ENCODE data around the gene MSH3. TPM values are rescaled to one million over a fixed set of nuclear protein-coding genes. Genes with fewer than 3 reads are reported as not detected.

MSH3 gene
- total and polyA plus RNA-seq, 8 donors, result 2.1 to 11.5 (median 8.8) TPM

DNA sequence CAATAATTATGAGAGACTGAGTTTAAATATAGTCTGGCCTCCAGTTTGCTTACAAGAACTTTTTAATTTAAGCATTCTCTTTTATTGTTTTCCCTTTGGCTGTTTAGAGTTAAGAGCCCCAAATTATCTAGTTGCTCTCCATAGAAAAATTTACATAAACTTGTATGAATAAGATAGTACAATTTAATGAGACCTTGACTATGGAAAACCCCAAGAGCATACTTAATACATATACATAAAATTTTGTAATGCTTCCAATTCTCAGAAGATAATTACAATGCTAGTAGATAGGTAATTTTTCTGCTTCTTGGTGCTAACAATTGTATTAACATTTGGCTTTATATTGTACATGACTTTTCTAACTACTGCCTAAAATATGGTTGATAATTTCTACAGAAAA is 20.3 kb upstream of the MSH3 start:
- TF ChIP-seq, protein P1, sequence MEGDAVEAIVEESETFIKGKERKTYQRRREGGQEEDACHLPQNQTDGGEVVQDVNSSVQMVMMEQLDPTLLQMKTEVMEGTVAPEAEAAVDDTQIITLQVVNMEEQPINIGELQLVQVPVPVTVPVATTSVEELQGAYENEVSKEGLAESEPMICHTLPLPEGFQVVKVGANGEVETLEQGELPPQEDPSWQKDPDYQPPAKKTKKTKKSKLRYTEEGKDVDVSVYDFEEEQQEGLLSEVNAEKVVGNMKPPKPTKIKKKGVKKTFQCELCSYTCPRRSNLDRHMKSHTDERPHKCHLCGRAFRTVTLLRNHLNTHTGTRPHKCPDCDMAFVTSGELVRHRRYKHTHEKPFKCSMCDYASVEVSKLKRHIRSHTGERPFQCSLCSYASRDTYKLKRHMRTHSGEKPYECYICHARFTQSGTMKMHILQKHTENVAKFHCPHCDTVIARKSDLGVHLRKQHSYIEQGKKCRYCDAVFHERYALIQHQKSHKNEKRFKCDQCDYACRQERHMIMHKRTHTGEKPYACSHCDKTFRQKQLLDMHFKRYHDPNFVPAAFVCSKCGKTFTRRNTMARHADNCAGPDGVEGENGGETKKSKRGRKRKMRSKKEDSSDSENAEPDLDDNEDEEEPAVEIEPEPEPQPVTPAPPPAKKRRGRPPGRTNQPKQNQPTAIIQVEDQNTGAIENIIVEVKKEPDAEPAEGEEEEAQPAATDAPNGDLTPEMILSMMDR (IDR thresholded peaks at IDR 0.05), result no peak
- no peaks in the 10 kb centered on the region for H3K9me3 ChIP-seq
- DNase-seq (no peak), FAIRE-seq (peak; percentile 17), ATAC-seq (no peak)
- no peak overlapping the region for H3K4me3 ChIP-seq
- H3K27me3 ChIP-seq, result no peaks in the 10 kb centered on the region
- intact Hi-C loops (cut with DNase I), result no loop called here
- no peaks in the 10 kb centered on the region for H3K4me1 ChIP-seq
- no peaks in the 10 kb centered on the region for H3K36me3 ChIP-seq
- H3K27ac ChIP-seq, result no peak overlapping the region

GRCh38 chr5:80641353-80641752 is 13.1 kb upstream of the MSH3 start:
- Histone ChIP-seq H3K27ac (no peak overlapping the region), H3K4me3 (no peak overlapping the region), H3K27me3 (no peaks in the 10 kb centered on the region), H3K36me3 (no peaks in the 10 kb centered on the region), H3K4me1 (no peaks in the 10 kb centered on the region), H3K9me3 (no peaks in the 10 kb centered on the region)
- FAIRE-seq (no peak), ATAC-seq (peak in 3 of 4 donors; percentile 46 to 73 (median 60)), DNase-seq (no peak)
- 59 to 63% methylated on average over 4 of the region's 4 CpGs for WGBS, 2 donors
- TF ChIP-seq, protein P1 (IDR thresholded peaks at IDR 0.05), result no peak
- intact Hi-C loops (cut with DNase I), result no loop called here

DNA sequence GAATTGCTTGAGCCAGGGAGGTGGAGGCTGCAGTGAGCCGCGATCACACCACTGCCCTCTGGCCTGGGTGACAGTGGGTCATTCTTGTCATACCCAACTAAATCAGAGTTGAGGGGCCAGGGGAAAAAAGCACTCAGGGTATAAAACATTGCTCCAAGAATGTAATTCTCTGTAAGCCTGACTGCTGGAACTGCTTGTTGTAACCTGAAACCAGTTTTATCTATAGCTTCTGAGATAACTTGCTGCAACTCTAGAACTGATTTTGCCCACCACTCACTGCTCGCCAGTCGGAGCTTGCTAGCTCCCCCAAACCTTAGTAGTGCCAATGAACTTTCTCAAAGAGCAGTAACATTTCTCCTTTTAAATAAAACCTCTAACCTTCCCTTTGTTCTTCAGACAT is 9.6 kb upstream of the MSH3 start:
- Histone ChIP-seq H3K9me3 (no peaks in the 10 kb centered on the region), H3K27ac (no peak overlapping the region), H3K27me3 (no peaks in the 10 kb centered on the region), H3K36me3 (no peaks in the 10 kb centered on the region), H3K4me3 (no peak overlapping the region), H3K4me1 (no peaks in the 10 kb centered on the region)
- 41 to 45% methylated on average over 4 of the region's 4 CpGs for WGBS, 2 donors
- DNase-seq, result no peak
- no peak for FAIRE-seq
- TF ChIP-seq, protein P1 (IDR thresholded peaks at IDR 0.05), result no peak
- no peak for ATAC-seq
- intact Hi-C loops (cut with DNase I), result no loop called here

DNA sequence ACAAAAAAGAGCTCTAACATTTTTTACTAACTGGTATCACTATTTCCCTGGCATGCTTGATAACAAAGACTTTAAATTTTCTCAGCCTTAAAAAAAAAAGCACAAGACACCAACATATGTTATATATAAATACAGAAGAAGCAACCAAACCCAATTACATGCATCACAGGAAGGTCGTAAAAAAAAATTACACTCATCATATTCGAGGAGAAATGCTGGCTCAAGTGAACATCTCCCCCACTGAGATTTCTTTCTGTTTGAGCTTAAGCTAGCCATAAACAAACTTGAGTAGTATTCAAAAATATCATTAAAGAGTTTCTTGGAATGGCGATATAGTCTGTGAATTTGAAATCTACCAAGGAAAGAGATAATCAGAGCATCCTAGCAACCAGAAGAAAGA is 7.5 kb upstream of the MSH3 start:
- ATAC-seq, result no peak
- no peak overlapping the region for H3K27ac ChIP-seq

DNA sequence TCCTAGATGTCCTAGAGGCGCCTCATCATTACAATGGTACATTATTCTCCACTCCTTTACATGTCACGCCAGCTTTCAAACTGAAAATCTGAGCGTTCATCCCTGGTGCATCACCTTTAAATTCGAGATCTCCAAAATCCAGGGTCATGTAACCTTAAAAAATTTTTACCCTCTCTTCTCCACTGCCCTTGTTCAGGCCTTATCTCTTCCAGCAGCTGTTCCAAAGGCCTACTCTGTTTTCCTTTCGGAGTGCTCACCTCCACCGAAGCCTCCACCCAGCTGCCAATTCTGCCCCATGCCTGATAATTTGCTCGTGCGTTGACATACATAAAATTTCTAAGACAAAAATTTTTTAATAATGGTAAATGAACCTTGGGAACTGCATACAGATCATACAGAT is 950 bp upstream of the MSH3 start:
- TF ChIP-seq, protein P1 (IDR thresholded peaks at IDR 0.05), result no peak
- H3K4me1 ChIP-seq, result peaks cover 9 to 16% (median 11%) of the 10 kb centered on the region in 3 donors
- ATAC-seq (no peak), FAIRE-seq (no peak), DNase-seq (no peak)
- H3K36me3 ChIP-seq, result peaks cover 0 to 3% (median 0%) of the 10 kb centered on the region in 3 donors
- H3K9me3 ChIP-seq, result no peaks in the 10 kb centered on the region
- H3K27me3 ChIP-seq, result no peaks in the 10 kb centered on the region
- peak overlapping the region in 1 of 4 donors; percentile 98 for H3K4me3 ChIP-seq
- intact Hi-C loops (cut with DNase I), result no loop called here
- 32 to 35% methylated on average over 8 of the region's 8 CpGs for WGBS, 2 donors
- no peak overlapping the region for H3K27ac ChIP-seq

More for the DNA sequence above, 7.5 kb upstream of the MSH3 start:
- Histone ChIP-seq H3K27me3 (no peaks in the 10 kb centered on the region), H3K36me3 (no peaks in the 10 kb centered on the region), H3K4me3 (no peak overlapping the region), H3K4me1 (no peaks in the 10 kb centered on the region), H3K9me3 (no peaks in the 10 kb centered on the region)
- FAIRE-seq (no peak), DNase-seq (no peak)
- 84 to 89% methylated on average over 3 of the region's 3 CpGs for WGBS, 2 donors
- TF ChIP-seq, protein P1 (IDR thresholded peaks at IDR 0.05), result no peak
- intact Hi-C loops (cut with DNase I), result no loop called here
